ENCODE data around the gene CNPY4.

- TF ChIP-seq CTCF (optimal IDR thresholded peaks at IDR 0.05 in 1 of 3, IDR thresholded peaks at IDR 0.05 in 1 of 3, conservative IDR thresholded peaks at IDR 0.05 in 1 of 3; ENCODE audit: extremely low read depth in 1 of 3, insufficient read depth in 2 of 3, low read length in 3 of 3) (no peak), EZH2 (IDR thresholded peaks at IDR 0.05; ENCODE audit: low read length) (no peak)
These were observed 28.7 kb upstream of the CNPY4 start for GRCh38 chr7:100090527-100091410.
